HG02943 (cell line): ENCODE results near the gene ZNF276.
A peak's percentile ranks its signal among the peaks of the same experiment; 100 is the strongest.
"Not testable (repeated sequence)": the region's sequence is repeated elsewhere in the genome, so short reads cannot be mapped to it uniquely, and the experiment has no call there.

Source experiments
- ATAC-seq: cut with Tn5 transposase; IDR thresholded peaks from one replicate; pipeline ENCODE4 v1.9.1; 2021; ENCODE audit warnings: mild to moderate bottlenecking, low read depth, moderate library complexity; ENCODE audit not compliant: unreplicated experiment

The ZNF276 gene

GRCh38 chr16:89720813-89721545, at the start of gene ZNF276, which contains the start of gene VPS9D1:
Gene ZNF276 (plus strand): TSS chr16:89721537. CDS start chr16:89721641, 104 bp downstream.
Gene VPS9D1 (minus strand): TSS chr16:89720898. CDS start chr16:89720861, 37 bp downstream.
- ATAC-seq: peak; percentile 46

GRCh38 chr16:89671565-89671964, 49.8 kb upstream of the ZNF276 start:
- ATAC-seq: not testable (repeated sequence)

GRCh38 chr16:89672177-89672941, 49.0 kb upstream of the ZNF276 start:
- no peak for ATAC-seq

GRCh38 chr16:89678258-89678657, 43.1 kb upstream of the ZNF276 start:
- no peak for ATAC-seq

- no peak for ATAC-seq
These were observed 35.4 kb upstream of the ZNF276 start for GRCh38 chr16:89685916-89686315.

GRCh38 chr16:89686520-89687091, 34.7 kb upstream of the ZNF276 start, which contains the start of gene CDK10:
Gene CDK10 (plus strand): TSS chr16:89686689. CDS start chr16:89686711, 22 bp downstream.
- peak; percentile 65 for ATAC-seq

GRCh38 chr16:89687092-89687940, 34.0 kb upstream of the ZNF276 start:
- peak; percentile 49 for ATAC-seq

GRCh38 chr16:89688395-89688794, 32.9 kb upstream of the ZNF276 start:
- no peak for ATAC-seq

- ATAC-seq: no peak
These were observed 32.2 kb upstream of the ZNF276 start for GRCh38 chr16:89689142-89689541.

- not testable (repeated sequence) for ATAC-seq
These were observed 31.7 kb upstream of the ZNF276 start for GRCh38 chr16:89689621-89690020.

- no peak for ATAC-seq
These were observed 30.9 kb upstream of the ZNF276 start for GRCh38 chr16:89690392-89690901.

GRCh38 chr16:89691231-89691985, 29.9 kb upstream of the ZNF276 start:
- no peak for ATAC-seq

GRCh38 chr16:89691986-89692569, 29.3 kb upstream of the ZNF276 start:
- ATAC-seq: no peak

- no peak for ATAC-seq
These were observed 28.0 kb upstream of the ZNF276 start for GRCh38 chr16:89693289-89693731.

GRCh38 chr16:89693931-89694783, 27.2 kb upstream of the ZNF276 start:
- no peak for ATAC-seq

- not testable (repeated sequence) for ATAC-seq
These were observed 26.6 kb upstream of the ZNF276 start for GRCh38 chr16:89694784-89695085.

- ATAC-seq: no peak
These were observed 26.1 kb upstream of the ZNF276 start for GRCh38 chr16:89695086-89695874.
